NAMALWA (cell line): ENCODE results near the gene TACC2.

Experiments used
- DNase-seq: peaks from one replicate; pipeline ENCODE4 v3.0.0-alpha.2; 2015; ENCODE audit warnings: low spot score

Gene TACC2

GRCh38 chr10:122144199-122144598 lies 155.2 kb downstream of the TACC2 start:
- no peak for DNase-seq

- no peak for DNase-seq
These were observed 156.2 kb downstream of the TACC2 start for GRCh38 chr10:122145113-122145512.

- no peak for DNase-seq
These were observed 158.7 kb downstream of the TACC2 start for GRCh38 chr10:122147663-122148062.

GRCh38 chr10:122148876-122149560 lies 160.1 kb downstream of the TACC2 start:
- no peak for DNase-seq

GRCh38 chr10:122149561-122150505 lies 160.9 kb downstream of the TACC2 start:
- DNase-seq, result no peak

GRCh38 chr10:122151121-122151694 lies 162.2 kb downstream of the TACC2 start:
- DNase-seq, result no peak

GRCh38 chr10:122152544-122152943 lies 163.6 kb downstream of the TACC2 start:
- DNase-seq, result no peak

- DNase-seq, result no peak
These were observed 165.1 kb downstream of the TACC2 start for GRCh38 chr10:122154031-122154544.

GRCh38 chr10:122154545-122155366 lies 165.8 kb downstream of the TACC2 start:
- DNase-seq, result no peak

GRCh38 chr10:122157451-122157850 lies 168.5 kb downstream of the TACC2 start:
- no peak for DNase-seq

GRCh38 chr10:122158362-122158761 lies 169.4 kb downstream of the TACC2 start:
- DNase-seq, result no peak

- no peak for DNase-seq
These were observed 170.4 kb downstream of the TACC2 start for GRCh38 chr10:122159141-122159970.

GRCh38 chr10:122161795-122162194 lies 172.8 kb downstream of the TACC2 start:
- DNase-seq, result no peak

GRCh38 chr10:122162671-122163173 lies 173.8 kb downstream of the TACC2 start:
- DNase-seq, result no peak

GRCh38 chr10:122163174-122164022 lies 174.4 kb downstream of the TACC2 start:
- DNase-seq, result no peak

- DNase-seq, result no peak
These were observed 175.1 kb downstream of the TACC2 start for GRCh38 chr10:122164023-122164601.

- DNase-seq, result no peak
These were observed 176.0 kb downstream of the TACC2 start for GRCh38 chr10:122164815-122165483.

- no peak for DNase-seq
These were observed 176.7 kb downstream of the TACC2 start for GRCh38 chr10:122165484-122166276.
